K562 (cell line): ENCODE data around the gene NME4. TPM values are rescaled to one million over a fixed set of nuclear protein-coding genes. Genes with fewer than 3 reads are reported as not detected.
A peak's percentile ranks its signal among the peaks of the same experiment; 100 is the strongest.

Experiments
- ATAC-seq: fragments of 200-7000 bp; cut with Tn5 transposase; 3 replicates; pipeline ENCODE4 v1.9.1; 2020; ENCODE audit warnings: moderate library complexity
- BruUV-seq: library from RNA; stranded (reverse); fragments of 400-500 nt; replicated peaks from 2 replicates; lab custom pipeline; 2021; lab: Mats Ljungman, UMichigan
- CTCF ChIA-PET: fragments of 300-600 bp; formaldehyde crosslinking; extraction: SDS; loops from one replicate; lab custom pipeline; 2021; ENCODE audit warnings: low intra/inter-chr PET ratio; lab: Yijun Ruan, JAX
- POLR2A ChIA-PET: fragments of 300-600, 350-650 bp; sonication (Branson Sonifier 250); formaldehyde crosslinking; extraction: SDS; loops from one replicate; lab custom pipeline; 2021; ENCODE audit warnings: antibody characterized with exemption, inconsistent platforms; lab: Yijun Ruan, JAX
- DNase-seq, 4 experiments: peaks; one replicate each; pipeline versions ENCODE4 v3.0.0 to v3.0.0-alpha.2; 2011 to 2018; ENCODE audit warnings: low spot score in 3 of 4, mixed read lengths in 3 of 4; ENCODE audit errors: extremely low read depth in 1 of 4
- FAIRE-seq: peaks from 2 replicates; lab custom pipeline; 2011; peaks lifted over from hg19 to GRCh38; lab: Jason Lieb, UNC
- H2AFZ ChIP-seq: 2 replicates; pipeline ENCODE4 v1.6.0; 2011; ENCODE audit warnings: low read depth, low read length, control low read depth, inconsistent platforms
- H3K27ac ChIP-seq: fragments of 200-600 bp; 3 replicates; pipeline ENCODE4 v1.8.0; 2011; ENCODE audit warnings: low read depth, mild to moderate bottlenecking, control low read depth, inconsistent platforms, low read length, moderate library complexity, mixed read lengths; ENCODE audit errors: extremely low read depth
- H3K27me3 ChIP-seq, 2 experiments: fragments of 300-600 bp in 1 of 2; 2 replicates in 1 of 2; 3 replicates in 1 of 2; pipeline versions ENCODE4 v1.6.0 to v1.8.0; 2011; ENCODE audit warnings: inconsistent platforms in 2 of 2, low read length in 2 of 2, mild to moderate bottlenecking in 1 of 2, mixed read lengths in 1 of 2, moderate library complexity in 1 of 2; ENCODE audit not compliant: control insufficient read depth in 2 of 2, insufficient read depth in 2 of 2
- H3K36me3 ChIP-seq: fragments of 300-600 bp; 3 replicates; pipeline ENCODE4 v1.8.0; 2011; ENCODE audit warnings: mild to moderate bottlenecking, low read length, inconsistent platforms; ENCODE audit not compliant: control insufficient read depth, insufficient read depth
- H3K4me1 ChIP-seq, 2 experiments: fragments of 200-600 bp in 1 of 2; replicated peaks in 1 of 2; 2 replicates in 1 of 2; 3 replicates in 1 of 2; pipeline versions ENCODE4 v1.5.1 to v1.8.0; 2011; ENCODE audit warnings: inconsistent platforms in 2 of 2, low read length in 2 of 2, mild to moderate bottlenecking in 1 of 2, mixed read lengths in 1 of 2, moderate library complexity in 1 of 2; ENCODE audit not compliant: control insufficient read depth in 2 of 2, insufficient read depth in 2 of 2
- H3K4me2 ChIP-seq: 2 replicates; pipeline ENCODE4 v1.6.1; 2011; ENCODE audit warnings: low read length, control low read depth, inconsistent platforms, mixed read lengths; ENCODE audit not compliant: insufficient read depth
- H3K4me3 ChIP-seq: fragments of 200-600 bp; sonication (generic), shearing (Covaris generic); 2 replicates; pipeline ENCODE4 v1.5.1; 2016; ENCODE audit warnings: control low read depth, inconsistent platforms
- H3K79me2 ChIP-seq: fragments of 200-600 bp; 3 replicates; pipeline ENCODE4 v1.8.0; 2011; ENCODE audit warnings: low read length, inconsistent platforms; ENCODE audit not compliant: control insufficient read depth, insufficient read depth
- H3K9ac ChIP-seq, 2 experiments: 2 replicates each; pipeline versions ENCODE4 v1.6.0 to v1.6.1; 2011; ENCODE audit warnings: low read depth in 2 of 2, low read length in 2 of 2, control low read depth in 1 of 2, inconsistent platforms in 1 of 2, mild to moderate bottlenecking in 1 of 2, mixed read lengths in 1 of 2; ENCODE audit not compliant: insufficient read depth in 1 of 2
- H3K9me1 ChIP-seq: one replicate; pipeline ENCODE4 v1.6.0; 2011; ENCODE audit warnings: inconsistent platforms, mild to moderate bottlenecking, low read length, moderate library complexity; ENCODE audit not compliant: control insufficient read depth, insufficient read depth
- H3K9me3 ChIP-seq: replicated peaks from 2 replicates; pipeline ENCODE4 v1.5.1; 2011; ENCODE audit warnings: low read depth, low read length, inconsistent platforms; ENCODE audit not compliant: control insufficient read depth, insufficient read depth
- H4K20me1 ChIP-seq: replicated peaks from 2 replicates; pipeline ENCODE4 v1.6.1; 2011; ENCODE audit warnings: low read length, inconsistent platforms, mixed read lengths; ENCODE audit not compliant: control insufficient read depth, insufficient read depth
- GATAD2A ChIP-seq: fragments of 450-650 bp; IDR thresholded peaks from 2 replicates; pipeline ENCODE4 v1.6.1; 2017
- KAT7 ChIP-seq: sonication (generic); formaldehyde crosslinking; IDR thresholded peaks from 2 replicates; pipeline ENCODE4 v1.8.0; 2022; ENCODE audit warnings: missing genetic modification reagents, mild to moderate bottlenecking, borderline replicate concordance
- KDM2B ChIP-seq: fragments of 250-450 bp; sonication (Bioruptor Pico); IDR thresholded peaks from 2 replicates; pipeline ENCODE4 v1.8.0; 2021; ENCODE audit warnings: mild to moderate bottlenecking, moderate library complexity
- KLF13 ChIP-seq: fragments of 450-650 bp; IDR thresholded peaks from 2 replicates; pipeline ENCODE4 v1.6.1; 2016; ENCODE audit warnings: missing genetic modification characterization, low read depth, mild to moderate bottlenecking, missing compliant biosample characterization, moderate library complexity, borderline replicate concordance
- NR2F6 ChIP-seq: fragments of 450-650 bp; formaldehyde crosslinking; IDR thresholded peaks from 2 replicates; pipeline ENCODE4 v1.4.0; 2020; ENCODE audit warnings: mild to moderate bottlenecking
- POLR2A ChIP-seq: fragments of 450-650 bp; conservative IDR thresholded peaks from 2 replicates; pipeline ENCODE4 v1.6.1; 2016
- POLR2G ChIP-seq: fragments of 200-400 bp; formaldehyde crosslinking; IDR thresholded peaks from 2 replicates; pipeline ENCODE4 v1.6.1; 2017; ENCODE audit warnings: low read depth, mild to moderate bottlenecking, antibody characterized with exemption, low read length, moderate library complexity
- RB1 ChIP-seq: fragments of 450-650 bp; IDR thresholded peaks from 2 replicates; pipeline ENCODE4 v1.6.1; 2017; ENCODE audit warnings: low read depth, mild to moderate bottlenecking
- RBFOX2 ChIP-seq: fragments of 200-400 bp; formaldehyde crosslinking; IDR thresholded peaks from 2 replicates; pipeline ENCODE4 v1.6.1; 2017; ENCODE audit warnings: low read depth, mild to moderate bottlenecking, low read length, moderate library complexity
- YY1 ChIP-seq, 3 experiments: IDR thresholded peaks; 2 replicates each; pipeline ENCODE4 v1.6.1; 2011; ENCODE audit warnings: low read length in 2 of 3, mild to moderate bottlenecking in 2 of 3, moderate library complexity in 2 of 3, borderline replicate concordance in 1 of 3, control low read depth in 1 of 3, low read depth in 1 of 3; ENCODE audit not compliant: insufficient read depth in 3 of 3, insufficient replicate concordance in 2 of 3, control insufficient read depth in 1 of 3, insufficient read length in 1 of 3; ENCODE audit errors: extremely low read depth in 1 of 3
- ZFP1 ChIP-seq: fragments of 450-650 bp; formaldehyde crosslinking; IDR thresholded peaks from 2 replicates; pipeline ENCODE4 v1.4.0; 2020; ENCODE audit warnings: mild to moderate bottlenecking, mixed read lengths
- ZNF146 ChIP-seq: IDR thresholded peaks from one replicate; pipeline ENCODE4 v1.6.1; 2018; ENCODE audit warnings: missing compliant biosample characterization; ENCODE audit not compliant: unreplicated experiment
- ZNF586 ChIP-seq: fragments of 450-650 bp; formaldehyde crosslinking; conservative IDR thresholded peaks from 2 replicates; pipeline ENCODE4 v1.4.0; 2020; ENCODE audit warnings: mild to moderate bottlenecking, moderate library complexity
- ZNF592 ChIP-seq: fragments of 450-650 bp; IDR thresholded peaks from 2 replicates; pipeline ENCODE4 v1.6.1; 2017; ENCODE audit warnings: antibody characterized with exemption, mild to moderate bottlenecking
- ZNF695 ChIP-seq: fragments of 450-650 bp; formaldehyde crosslinking; IDR thresholded peaks from 2 replicates; pipeline ENCODE4 v1.4.0; 2020; ENCODE audit warnings: mild to moderate bottlenecking, moderate library complexity
- WGBS: fragments of 100-300 bp; shearing (Covaris generic); methylation state at CpG from one replicate; pipeline ENCODE4 v1.1.6; 2016; ENCODE audit warnings: low coverage, mixed read lengths; ENCODE audit not compliant: insufficient coverage; ENCODE audit errors: missing lambda C conversion rate; 5-methylcytosine and 5-hydroxymethylcytosine counted together
- in situ Hi-C: fragments of 300-500 bp; cut with MboI; formaldehyde crosslinking; loops from 4 replicates; pipeline ENCODE4 v1.15.0; 2018; ENCODE audit warnings: inconsistent platforms, mixed read lengths
- intact Hi-C: fragments of 100-400 bp; cut with micrococcal nuclease; formaldehyde crosslinking; loops from 2 replicates; pipeline ENCODE4 v1.14.2; 2022
- polyA plus RNA-seq, 8 experiments: library from polyadenylated mRNA; depleted of rRNA in 4 of 8; stranded (reverse) in 5 of 8; unstranded in 3 of 8; fragments of >200 nt; fragmentation: Nextera tagmentation in 2 of 8; fragmentation: Illumina TruSeq in 1 of 8; extraction: Ambion mirVana in 2 of 8; extraction: Trizol in 1 of 8; gene quantifications; 2 replicates each; pipeline versions ENCODE4 v1.2.1 to v1.2.3, GENCODE V29; 2011 to 2014; ENCODE audit warnings: inconsistent platforms in 1 of 8, missing spikeins in 1 of 8
- total RNA-seq, 7 experiments: library from RNA; depleted of rRNA in 6 of 7; stranded (reverse); fragments of >200 nt in 6 of 7; fragmentation: Illumina TruSeq in 2 of 7; extraction: Trizol in 2 of 7; gene quantifications; 2 replicates each; pipeline versions ENCODE4 v1.2.1 to v1.2.3, GENCODE V29; 2011 to 2021; ENCODE audit warnings: low replicate concordance in 1 of 7
- TF ChIP-seq, protein P1 (sequence below): sonication (generic); formaldehyde crosslinking; IDR thresholded peaks from 2 replicates; pipeline ENCODE4 v1.9.0; 2022; ENCODE audit warnings: mild to moderate bottlenecking, missing genetic modification reagents

NME4 gene
- total and polyA plus RNA-seq, 9 of the 15 experiments (the other 6 are each of a cell fraction or from before 2014, with no cell fraction given), result 15.4 to 264 (median 139) TPM

DNA sequence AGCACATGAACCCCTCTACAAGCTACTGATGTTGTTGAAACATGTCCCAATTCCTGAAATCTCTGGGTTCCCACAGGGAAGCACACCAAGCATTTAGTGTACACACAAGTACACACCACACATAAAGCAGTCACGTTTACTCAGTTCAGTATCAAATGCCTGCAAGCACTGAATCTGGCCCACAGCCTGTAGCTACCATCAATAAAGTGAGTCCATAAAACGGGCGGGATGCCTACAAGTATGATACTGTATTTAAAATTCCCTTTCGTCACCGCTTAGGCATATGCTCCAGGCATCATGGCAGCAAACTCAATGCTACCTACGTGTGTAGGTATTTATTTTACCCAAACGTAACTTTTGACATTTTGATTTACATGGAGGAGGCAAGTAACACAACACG lies 46.8 kb upstream of the NME4 start (continued):
- no peak for TF ChIP-seq KLF13 (tag)
- no peak for TF ChIP-seq ZNF695 (CRISPR knock-in tag)
- no peak for TF ChIP-seq POLR2A
- no peak for TF ChIP-seq KDM2B (CRISPR knock-in tag)

- intact Hi-C loops (loop anchor here (5.0 kb wide), 1 partner anchor 115 kb away; no protein-coding TSS in a partner anchor), in situ Hi-C loops (no loop called here)
- peak; percentile 7 for ATAC-seq
- no peak for FAIRE-seq
- H3K9me3 ChIP-seq, result no peaks in the 10 kb centered on the region
- peak in 1 of 4 experiments; percentile 81 for DNase-seq
- peak overlapping the region; percentile 78 for H3K4me3 ChIP-seq
- peak overlapping the region; percentile 86 for H3K4me2 ChIP-seq
- BruUV-seq, result no TSS peak
- no peak overlapping the region for H2AFZ ChIP-seq
- peaks cover 52% of the 10 kb centered on the region for H3K79me2 ChIP-seq
- peak overlapping the region; percentile 81 for H3K27ac ChIP-seq
- H3K4me1 ChIP-seq, result peaks cover 26 to 34% of the 10 kb centered on the region in 2 experiments
- peaks cover 36% of the 10 kb centered on the region for H3K36me3 ChIP-seq
- peak overlapping the region; percentile 81 to 98 for H3K9ac ChIP-seq
- H3K9me1 ChIP-seq, result peaks cover 3% of the 10 kb centered on the region
- no peaks in the 10 kb centered on the region for H3K27me3 ChIP-seq
- POLR2A ChIA-PET, result interaction anchor here (0.6 to 1.6 kb wide), 8 partner anchors 9 to 156 kb away, joined by 3 to 12 read pairs (median 3); no protein-coding TSS in a partner anchor
- WGBS, result under 1% methylated on average over 30 of the region's 95 CpGs
- CTCF ChIA-PET, result interaction anchor here (0.6 to 0.7 kb wide), 2 partner anchors 135 to 419 kb away, joined by 3 to 4 read pairs; no protein-coding TSS in a partner anchor
- no peaks in the 10 kb centered on the region; the same call in 1 of the 2 replicates for H4K20me1 ChIP-seq
- TF ChIP-seq ZNF146 (CRISPR knock-in tag) (no peak), RBFOX2 (peak; percentile 77), ZNF586 (peak; percentile 69; the same call in 1 of the 2 replicates), KAT7 (CRISPR knock-in tag) (0 out of 2 replicates have a peak, but pooled peaks have one; percentile 63), YY1 (IDR thresholded peaks at IDR 0.05; ENCODE audit: borderline replicate concordance in 1 of 3, control insufficient read depth in 1 of 3, extremely low read depth in 1 of 3, insufficient read depth in 3 of 3, insufficient read length in 1 of 3, insufficient replicate concordance in 2 of 3, low read depth in 1 of 3, low read length in 2 of 3) (no peak), ZFP1 (CRISPR knock-in tag) (no peak), NR2F6 (CRISPR knock-in tag) (no peak), RB1 (peak; percentile 19; the same call in 1 of the 2 replicates), POLR2G (peak; percentile 61; the same call in 1 of the 2 replicates), GATAD2A (no peak), ZNF592 (peak; percentile 56)
- TF ChIP-seq, protein P1, sequence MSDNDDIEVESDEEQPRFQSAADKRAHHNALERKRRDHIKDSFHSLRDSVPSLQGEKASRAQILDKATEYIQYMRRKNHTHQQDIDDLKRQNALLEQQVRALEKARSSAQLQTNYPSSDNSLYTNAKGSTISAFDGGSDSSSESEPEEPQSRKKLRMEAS (CRISPR knock-in tag), result peak; percentile 67
These were observed 45.0 kb upstream of the NME4 start for GRCh38 chr16:351804-352520.
